Common myeloid progenitor, CD34-positive (primary cell): ENCODE measurements around the gene HTRA2.

Experiments
- CTCF ChIA-PET: fragments of 350-600 bp; sonication (Branson Sonifier 250); formaldehyde crosslinking; loops from one replicate; lab custom pipeline; 2021; ENCODE audit warnings: antibody characterized with exemption; lab: Charles Lee
- POLR2A ChIA-PET: fragments of 350-600 bp; sonication (Branson Sonifier 250); formaldehyde crosslinking; loops from one replicate; lab custom pipeline; 2021; ENCODE audit warnings: antibody characterized with exemption; lab: Charles Lee
- DNase-seq, 3 donors: peaks; one replicate each; pipeline versions ENCODE4 v3.0.0 to v3.0.0-alpha.2; 2013
- H3K27ac ChIP-seq, 2 experiments: 1 replicate in 1 of 2; 2 replicates in 1 of 2; pipeline ENCODE4 v1.7.0; 2013; ENCODE audit warnings: inconsistent platforms in 2 of 2, low read length in 2 of 2, mild to moderate bottlenecking in 2 of 2, low read depth in 1 of 2, moderate library complexity in 1 of 2; ENCODE audit not compliant: severe bottlenecking in 2 of 2, insufficient read depth in 1 of 2, poor library complexity in 1 of 2
- H3K27me3 ChIP-seq, 5 experiments: replicated peaks in 2 of 5; 1 replicate in 3 of 5; 2 replicates in 2 of 5; pipeline versions ENCODE4 v1.6.1 to v1.7.0; 2013; ENCODE audit warnings: low read length in 4 of 5, mild to moderate bottlenecking in 2 of 5, moderate library complexity in 2 of 5, inconsistent platforms in 1 of 5; ENCODE audit not compliant: insufficient read depth in 5 of 5, control insufficient read depth in 4 of 5
- H3K36me3 ChIP-seq, 4 experiments: 1 replicate in 2 of 4; 2 replicates in 2 of 4; pipeline versions ENCODE4 v1.6.1 to v1.7.0; 2013; ENCODE audit warnings: low read length in 3 of 4, control low read depth in 1 of 4, mild to moderate bottlenecking in 1 of 4; ENCODE audit not compliant: control insufficient read depth in 4 of 4, insufficient read depth in 4 of 4
- H3K4me1 ChIP-seq, 4 experiments: 1 replicate in 3 of 4; 2 replicates in 1 of 4; pipeline versions ENCODE4 v1.6.1 to v1.7.1; 2013; ENCODE audit warnings: low read length in 3 of 4, mild to moderate bottlenecking in 3 of 4, control low read depth in 1 of 4, inconsistent platforms in 1 of 4, moderate library complexity in 1 of 4; ENCODE audit not compliant: control insufficient read depth in 4 of 4, insufficient read depth in 4 of 4; ENCODE audit errors: control extremely low read depth in 1 of 4
- H3K4me3 ChIP-seq, 7 experiments: 1 replicate in 4 of 7; 2 replicates in 3 of 7; pipeline versions ENCODE4 v1.5.1 to v1.7.0; 2013; ENCODE audit warnings: mild to moderate bottlenecking in 7 of 7, low read length in 6 of 7, moderate library complexity in 6 of 7, inconsistent platforms in 2 of 7, low read depth in 2 of 7, control low read depth in 1 of 7; ENCODE audit not compliant: insufficient read depth in 4 of 7, control insufficient read depth in 1 of 7; ENCODE audit errors: extremely low read depth in 1 of 7
- H3K9me3 ChIP-seq, 5 experiments: 1 replicate in 4 of 5; 2 replicates in 1 of 5; pipeline versions ENCODE4 v1.6.1 to v1.7.1; 2013; ENCODE audit warnings: low read length in 4 of 5, mild to moderate bottlenecking in 2 of 5, inconsistent platforms in 1 of 5, low read depth in 1 of 5, moderate library complexity in 1 of 5; ENCODE audit not compliant: control insufficient read depth in 4 of 5, insufficient read depth in 2 of 5; ENCODE audit errors: control extremely low read depth in 1 of 5
- WGBS: methylation state at CpG from one replicate; pipeline ENCODE4 v1.1.5; 2013; ENCODE audit not compliant: insufficient coverage; 5-methylcytosine and 5-hydroxymethylcytosine counted together

The HTRA2 gene

DNA sequence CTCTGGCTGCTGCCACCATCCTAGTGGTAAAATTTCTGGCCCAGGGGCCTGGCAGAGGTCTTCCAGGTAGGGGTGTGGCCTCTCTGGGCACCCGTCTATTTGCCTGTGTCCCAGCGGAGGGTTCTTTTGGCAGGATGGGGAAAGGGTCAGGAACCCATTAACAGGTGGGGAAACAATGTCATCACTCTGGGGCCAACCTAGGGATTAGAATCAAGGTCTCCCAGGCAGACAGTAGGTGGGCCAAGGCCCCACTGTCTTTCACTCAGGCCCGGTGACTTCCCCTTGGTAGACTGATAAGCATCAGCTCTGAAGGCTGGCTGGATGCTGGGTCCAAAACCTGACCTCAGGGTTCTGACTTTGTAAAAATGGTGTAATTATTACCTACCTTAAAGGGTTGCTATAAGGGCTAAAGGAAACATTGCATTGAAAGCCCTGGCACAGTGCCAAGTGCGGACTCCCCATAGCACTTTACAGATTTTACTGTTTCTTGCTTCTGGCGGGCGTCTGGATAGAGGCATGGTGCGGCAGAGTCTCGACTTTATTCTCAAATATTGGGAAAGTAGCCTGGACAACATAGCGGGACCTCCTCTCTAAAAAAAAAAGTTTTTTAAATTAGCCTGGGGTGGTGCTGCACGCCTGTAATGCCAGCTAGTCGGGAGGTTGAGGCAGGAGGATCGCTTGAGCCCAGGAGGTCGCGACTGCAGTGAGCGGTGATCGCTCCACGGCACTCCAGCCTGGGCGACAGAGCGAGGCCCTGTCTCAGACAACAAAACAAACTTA, 32.5 kb upstream of the HTRA2 start:
- peaks cover 0 to 62% (median 44%) of the 10 kb centered on the region in 5 experiments for H3K27me3 ChIP-seq
- DNase-seq, result no peak
- H3K27ac ChIP-seq, result no peak overlapping the region
- H3K9me3 ChIP-seq, result no peaks in the 10 kb centered on the region
- peaks cover 2 to 24% (median 12%) of the 10 kb centered on the region in 4 experiments for H3K36me3 ChIP-seq
- POLR2A ChIA-PET, result no interaction called here
- CTCF ChIA-PET, result interaction anchor here (0.9 to 1.5 kb wide), 2 partner anchors 9 to 40 kb away, joined by 3 to 4 read pairs; no protein-coding TSS in a partner anchor
- peak overlapping the region in 2 of 7 experiments; percentile 8 to 16 for H3K4me3 ChIP-seq
- H3K4me1 ChIP-seq, result peaks cover 4 to 28% (median 25%) of the 10 kb centered on the region in 4 experiments
- WGBS, result 76% methylated on average over 16 of the region's 19 CpGs

- peaks cover 0 to 69% (median 48%) of the 10 kb centered on the region in 5 experiments for H3K27me3 ChIP-seq
- ChIA-PET POLR2A (no interaction called here), CTCF (interaction anchor here (1.5 to 12.7 kb wide), 2 partner anchors 32 to 41 kb away, joined by 4 to 143 read pairs; partner anchors contain the start of genes AUP1, DQX1 and HTRA2)
- H3K27ac ChIP-seq, result no peak overlapping the region
- DNase-seq, result no peak
- H3K4me1 ChIP-seq, result peaks cover 4 to 35% (median 33%) of the 10 kb centered on the region in 4 experiments
- H3K9me3 ChIP-seq, result no peaks in the 10 kb centered on the region
- peaks cover 2 to 16% (median 8%) of the 10 kb centered on the region in 4 experiments for H3K36me3 ChIP-seq
- 4% methylated on average over 60 of the region's 61 CpGs for WGBS
- peak overlapping the region in 6 of 7 experiments; percentile 51 to 73 (median 60) for H3K4me3 ChIP-seq
Observed at GRCh38 chr2:74497777-74498499, 31.8 kb upstream of the HTRA2 start.

- DNase-seq, result peak in 2 of 3 donors; percentile 48 to 55
- CTCF ChIA-PET, result interaction anchor here (0.9 to 12.7 kb wide), 5 partner anchors 7 to 89 kb away, joined by 3 to 143 read pairs (median 11); partner anchors contain the start of genes AUP1, DQX1 and HTRA2
- POLR2A ChIA-PET, result no interaction called here
- H3K27ac ChIP-seq, result no peak overlapping the region
- peaks cover 4 to 43% (median 40%) of the 10 kb centered on the region in 4 experiments for H3K4me1 ChIP-seq
- peaks cover 2 to 9% (median 5%) of the 10 kb centered on the region in 4 experiments for H3K36me3 ChIP-seq
- H3K27me3 ChIP-seq, result peaks cover 0 to 77% (median 53%) of the 10 kb centered on the region in 5 experiments
- no peaks in the 10 kb centered on the region for H3K9me3 ChIP-seq
- under 1% methylated on average over 38 of the region's 41 CpGs for WGBS
- H3K4me3 ChIP-seq, result peak overlapping the region; percentile 17 to 73 (median 58)
Observed at GRCh38 chr2:74498500-74499266, 31.1 kb upstream of the HTRA2 start.

- Histone ChIP-seq H3K27me3 (peaks cover 0 to 84% (median 56%) of the 10 kb centered on the region in 5 experiments), H3K9me3 (no peaks in the 10 kb centered on the region), H3K4me3 (peak within 1 kb of the TSS; percentile 17 to 73 (median 58)), H3K4me1 (peaks cover 4 to 45% (median 43%) of the 10 kb centered on the region in 4 experiments), H3K36me3 (peaks cover 0 to 3% (median 1%) of the 10 kb centered on the region in 4 experiments), H3K27ac (no peak within 1 kb of the TSS)
- ChIA-PET CTCF (interaction anchor here (0.9 to 12.7 kb wide), 6 partner anchors 8 to 88 kb away, joined by 3 to 143 read pairs (median 12); partner anchors contain the start of genes AUP1, CCDC142, DQX1 and HTRA2), POLR2A (no interaction called here)
- WGBS, result 3% methylated on average over 48 of the region's 65 CpGs
- peak in 2 of 3 donors; percentile 40 to 53 for DNase-seq
Observed at GRCh38 chr2:74499267-74499939, 30.3 kb upstream of the HTRA2 start, which contains the start of gene LBX2. TSS of gene LBX2 (minus strand) at chr2:74499603. CDS start at chr2:74499537, 66 bp downstream.

DNA sequence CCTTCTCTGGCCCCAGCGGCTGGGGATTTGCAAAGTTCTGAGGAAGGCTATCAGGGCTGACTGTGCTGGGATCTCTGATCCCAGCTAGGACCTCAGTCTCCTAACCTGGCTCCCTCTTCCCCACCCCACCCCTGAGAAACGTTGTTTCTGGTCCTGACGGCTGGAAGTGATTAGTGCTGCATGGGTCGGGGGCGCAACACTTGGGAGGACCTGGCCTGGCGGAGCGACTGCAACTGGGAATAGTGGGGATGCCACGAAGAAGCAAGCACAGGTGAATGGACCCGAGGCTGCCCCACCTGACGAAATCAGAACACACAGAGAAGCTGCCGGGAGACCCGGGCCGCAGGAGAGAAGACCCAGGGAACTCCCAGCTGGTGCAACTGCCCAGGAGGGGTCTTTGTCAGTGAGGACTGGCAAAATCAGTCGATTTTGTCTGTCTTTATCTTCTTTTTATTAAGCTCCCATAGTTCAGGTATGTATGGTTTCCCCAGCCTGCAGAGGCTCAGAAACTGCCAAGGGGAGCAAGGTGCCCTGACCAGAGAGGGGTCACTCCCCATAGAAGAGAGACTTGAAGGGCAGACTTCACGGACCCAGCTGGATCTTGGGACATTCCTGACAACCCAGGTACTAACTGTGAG, 29.7 kb upstream of the HTRA2 start:
- peaks cover 4 to 47% (median 45%) of the 10 kb centered on the region in 4 experiments for H3K4me1 ChIP-seq
- DNase-seq, result no peak
- peaks cover 0 to 6% (median 2%) of the 10 kb centered on the region in 4 experiments for H3K36me3 ChIP-seq
- no peak overlapping the region for H3K27ac ChIP-seq
- H3K4me3 ChIP-seq, result peak overlapping the region in 3 of 7 experiments; percentile 56 to 73 (median 70)
- POLR2A ChIA-PET, result no interaction called here
- CTCF ChIA-PET, result interaction anchor here (1.3 to 12.7 kb wide), 8 partner anchors 9 to 88 kb away, joined by 3 to 143 read pairs (median 9); partner anchors contain the start of genes AUP1, CCDC142, DQX1 and HTRA2
- WGBS, result 69% methylated on average over 12 of the region's 15 CpGs
- no peaks in the 10 kb centered on the region for H3K9me3 ChIP-seq
- peaks cover 0 to 88% (median 56%) of the 10 kb centered on the region in 5 experiments for H3K27me3 ChIP-seq
